Left ventricle myocardium inferior (tissue), 1 donor: ENCODE data around the gene CHRDL2. TPM values are rescaled to one million over a fixed set of nuclear protein-coding genes. Genes with fewer than 3 reads are reported as not detected.

Experiments used
- DNase-seq: peaks from one replicate; pipeline ENCODE4 v3.0.0-alpha.2; 2020
- H3K27ac ChIP-seq: fragments of 200-600 bp; replicated peaks from 2 replicates; pipeline ENCODE4 v1.8.0; 2021
- H3K27me3 ChIP-seq: fragments of 200-600 bp; 2 replicates; pipeline ENCODE4 v1.8.0; 2021; ENCODE audit warnings: low read depth
- H3K36me3 ChIP-seq: fragments of 200-600 bp; 2 replicates; pipeline ENCODE4 v1.8.0; 2021
- H3K4me1 ChIP-seq: fragments of 200-600 bp; 2 replicates; pipeline ENCODE4 v1.8.0; 2021
- H3K4me3 ChIP-seq: fragments of 200-600 bp; 2 replicates; pipeline ENCODE4 v1.8.0; 2021; ENCODE audit warnings: mild to moderate bottlenecking, moderate library complexity
- H3K9me3 ChIP-seq: fragments of 200-600 bp; replicated peaks from 2 replicates; pipeline ENCODE4 v1.8.0; 2021
- intact Hi-C: fragments of 100-400 bp; cut with micrococcal nuclease; formaldehyde crosslinking; loops from one replicate; pipeline ENCODE4 v1.11.0; 2022
- total RNA-seq: library from RNA; stranded (reverse); fragmentation: NEBNext Ultra II Directional; extraction: Animal tissue kit (Norgen Biotek cat#: 25700); gene quantifications from one replicate; pipeline ENCODE4 v1.2.1, GENCODE V29; 2021
- TF ChIP-seq, protein P1 (sequence below): fragments of 200-600 bp; IDR thresholded peaks from 2 replicates; pipeline ENCODE4 v1.8.0; 2021; ENCODE audit warnings: antibody characterized with exemption, mild to moderate bottlenecking, borderline replicate concordance
- donor health status: DM: no; HTN: yes; CAD: no; lungs with severe emphysema.

The CHRDL2 gene
- total RNA-seq, 1 donor from 2014 or later: 6.5 TPM

- TF ChIP-seq, protein P1, sequence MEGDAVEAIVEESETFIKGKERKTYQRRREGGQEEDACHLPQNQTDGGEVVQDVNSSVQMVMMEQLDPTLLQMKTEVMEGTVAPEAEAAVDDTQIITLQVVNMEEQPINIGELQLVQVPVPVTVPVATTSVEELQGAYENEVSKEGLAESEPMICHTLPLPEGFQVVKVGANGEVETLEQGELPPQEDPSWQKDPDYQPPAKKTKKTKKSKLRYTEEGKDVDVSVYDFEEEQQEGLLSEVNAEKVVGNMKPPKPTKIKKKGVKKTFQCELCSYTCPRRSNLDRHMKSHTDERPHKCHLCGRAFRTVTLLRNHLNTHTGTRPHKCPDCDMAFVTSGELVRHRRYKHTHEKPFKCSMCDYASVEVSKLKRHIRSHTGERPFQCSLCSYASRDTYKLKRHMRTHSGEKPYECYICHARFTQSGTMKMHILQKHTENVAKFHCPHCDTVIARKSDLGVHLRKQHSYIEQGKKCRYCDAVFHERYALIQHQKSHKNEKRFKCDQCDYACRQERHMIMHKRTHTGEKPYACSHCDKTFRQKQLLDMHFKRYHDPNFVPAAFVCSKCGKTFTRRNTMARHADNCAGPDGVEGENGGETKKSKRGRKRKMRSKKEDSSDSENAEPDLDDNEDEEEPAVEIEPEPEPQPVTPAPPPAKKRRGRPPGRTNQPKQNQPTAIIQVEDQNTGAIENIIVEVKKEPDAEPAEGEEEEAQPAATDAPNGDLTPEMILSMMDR: no peak
- H3K27me3 ChIP-seq: no peaks in the 10 kb centered on the region
- peak overlapping the region; percentile 52 for H3K27ac ChIP-seq
- peaks cover 13% of the 10 kb centered on the region for H3K4me1 ChIP-seq
- no peaks in the 10 kb centered on the region for H3K9me3 ChIP-seq
- no peak overlapping the region for H3K4me3 ChIP-seq
- no peaks in the 10 kb centered on the region for H3K36me3 ChIP-seq
- intact Hi-C loops: no loop called here
- peak; percentile 36 for DNase-seq
Observed at GRCh38 chr11:74710281-74710938, 20.8 kb downstream of the CHRDL2 start.

DNA sequence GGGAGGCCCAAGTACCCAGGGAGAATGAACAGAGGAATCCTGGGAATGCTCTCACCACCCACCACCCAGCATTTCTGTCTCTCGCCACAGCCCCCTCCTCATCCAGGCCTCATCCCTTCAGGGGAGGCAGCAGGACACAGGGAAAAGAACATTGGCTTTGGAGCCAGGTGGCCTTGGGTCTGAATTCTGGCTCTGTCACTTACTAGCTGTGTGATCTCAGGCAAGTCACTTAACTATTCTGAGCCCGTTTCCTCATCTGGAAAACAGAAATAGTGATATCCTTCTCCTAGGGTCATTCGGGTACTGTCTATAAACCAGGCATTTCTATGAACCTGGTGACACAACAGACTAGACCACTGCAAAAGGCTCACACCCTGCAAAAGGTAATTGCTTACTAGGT is 22.1 kb downstream of the CHRDL2 start:
- no peaks in the 10 kb centered on the region for H3K27me3 ChIP-seq

DNA sequence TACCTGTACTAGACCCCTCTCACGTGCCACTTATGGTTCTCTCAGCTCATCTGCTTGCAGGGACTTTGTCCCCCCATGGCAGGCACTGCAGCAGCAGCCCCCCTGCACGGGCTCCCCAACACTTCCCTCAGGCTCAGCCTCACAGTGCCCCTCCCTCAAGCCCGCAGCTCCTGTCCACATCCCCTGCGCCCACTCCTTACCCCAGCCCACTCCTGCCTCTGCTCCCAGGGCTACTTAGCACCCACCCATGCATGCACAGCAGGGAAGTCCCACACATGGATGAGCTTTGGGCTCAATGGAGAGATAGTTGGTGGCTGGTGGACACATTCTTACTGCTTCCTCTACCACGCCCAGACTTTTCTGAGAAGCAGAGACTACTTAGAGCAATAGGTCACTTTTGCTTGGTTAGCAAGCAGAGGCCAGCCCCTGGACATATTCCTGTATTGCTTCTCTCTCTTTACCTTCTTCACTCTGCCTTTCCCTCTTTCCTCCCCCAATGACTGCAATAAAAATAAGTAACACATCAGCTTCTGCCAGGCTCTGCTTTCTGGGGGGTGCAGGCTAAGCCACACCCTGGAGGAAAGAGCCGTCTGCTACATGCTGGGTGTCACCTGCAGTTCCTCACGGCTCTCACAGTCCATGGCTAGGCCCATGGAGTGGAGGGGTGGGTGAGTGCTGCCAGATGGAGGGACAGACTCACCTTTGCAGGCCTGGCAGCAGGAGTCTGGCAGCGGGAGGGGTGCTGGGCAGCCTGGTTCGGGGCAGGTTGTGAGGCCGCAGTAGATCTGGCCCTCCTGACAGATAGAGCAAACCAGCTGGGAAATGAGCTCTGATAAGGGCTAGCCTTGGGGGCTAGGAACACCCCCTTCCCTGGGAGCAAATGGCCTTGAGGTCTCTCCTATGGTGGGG is 23.4 kb downstream of the CHRDL2 start:
- TF ChIP-seq, protein P1: no peak
- no peaks in the 10 kb centered on the region for H3K36me3 ChIP-seq
- intact Hi-C loops: no loop called here
- peaks cover 13% of the 10 kb centered on the region for H3K4me1 ChIP-seq
- no peak for DNase-seq
- H3K27ac ChIP-seq: no peak overlapping the region
- no peaks in the 10 kb centered on the region for H3K27me3 ChIP-seq
- no peaks in the 10 kb centered on the region for H3K9me3 ChIP-seq
- H3K4me3 ChIP-seq: no peak overlapping the region

More for the DNA sequence above, 22.1 kb downstream of the CHRDL2 start:
- no peak for DNase-seq
- H3K36me3 ChIP-seq: no peaks in the 10 kb centered on the region
- no peak overlapping the region for H3K4me3 ChIP-seq
- TF ChIP-seq, protein P1: no peak
- no peaks in the 10 kb centered on the region for H3K9me3 ChIP-seq
- peaks cover 13% of the 10 kb centered on the region for H3K4me1 ChIP-seq
- intact Hi-C loops: no loop called here
- no peak overlapping the region for H3K27ac ChIP-seq

- Histone ChIP-seq H3K27me3 (no peaks in the 10 kb centered on the region), H3K36me3 (no peaks in the 10 kb centered on the region), H3K4me3 (no peak overlapping the region), H3K4me1 (peaks cover 13% of the 10 kb centered on the region), H3K9me3 (no peaks in the 10 kb centered on the region), H3K27ac (no peak overlapping the region)
- intact Hi-C loops: no loop called here
- TF ChIP-seq, protein P1: no peak
- DNase-seq: no peak
Observed at GRCh38 chr11:74707182-74707581, 24.0 kb downstream of the CHRDL2 start.

GRCh38 chr11:74703211-74703610 is 28.0 kb downstream of the CHRDL2 start:
- Histone ChIP-seq H3K9me3 (no peaks in the 10 kb centered on the region), H3K36me3 (no peaks in the 10 kb centered on the region), H3K4me1 (peaks cover 6% of the 10 kb centered on the region), H3K4me3 (no peak overlapping the region), H3K27ac (no peak overlapping the region), H3K27me3 (no peaks in the 10 kb centered on the region)
- intact Hi-C loops: no loop called here
- DNase-seq: no peak
- TF ChIP-seq, protein P1: no peak
